ENCODE results near the gene ZNHIT6. TPM values are rescaled to one million over a fixed set of nuclear protein-coding genes. Genes with fewer than 3 reads are reported as not detected.
"Not testable (repeated sequence)": the region's sequence is repeated elsewhere in the genome, so short reads cannot be mapped to it uniquely, and the experiment has no call there.

ZNHIT6 gene
- polyA plus RNA-seq, 1 of the 3 experiments (the other 2 are of a cell fraction): 7.7 TPM

- H3K9ac ChIP-seq: no peak overlapping the region
- peaks cover 12% of the 10 kb centered on the region; the same call in 1 of the 2 replicates for H3K9me3 ChIP-seq
- no peaks in the 10 kb centered on the region for H4K20me1 ChIP-seq (ENCODE audit: insufficient read depth)
- no peaks in the 10 kb centered on the region for H3K79me2 ChIP-seq (ENCODE audit: insufficient read depth)
- TF ChIP-seq, protein P1, sequence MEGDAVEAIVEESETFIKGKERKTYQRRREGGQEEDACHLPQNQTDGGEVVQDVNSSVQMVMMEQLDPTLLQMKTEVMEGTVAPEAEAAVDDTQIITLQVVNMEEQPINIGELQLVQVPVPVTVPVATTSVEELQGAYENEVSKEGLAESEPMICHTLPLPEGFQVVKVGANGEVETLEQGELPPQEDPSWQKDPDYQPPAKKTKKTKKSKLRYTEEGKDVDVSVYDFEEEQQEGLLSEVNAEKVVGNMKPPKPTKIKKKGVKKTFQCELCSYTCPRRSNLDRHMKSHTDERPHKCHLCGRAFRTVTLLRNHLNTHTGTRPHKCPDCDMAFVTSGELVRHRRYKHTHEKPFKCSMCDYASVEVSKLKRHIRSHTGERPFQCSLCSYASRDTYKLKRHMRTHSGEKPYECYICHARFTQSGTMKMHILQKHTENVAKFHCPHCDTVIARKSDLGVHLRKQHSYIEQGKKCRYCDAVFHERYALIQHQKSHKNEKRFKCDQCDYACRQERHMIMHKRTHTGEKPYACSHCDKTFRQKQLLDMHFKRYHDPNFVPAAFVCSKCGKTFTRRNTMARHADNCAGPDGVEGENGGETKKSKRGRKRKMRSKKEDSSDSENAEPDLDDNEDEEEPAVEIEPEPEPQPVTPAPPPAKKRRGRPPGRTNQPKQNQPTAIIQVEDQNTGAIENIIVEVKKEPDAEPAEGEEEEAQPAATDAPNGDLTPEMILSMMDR (IDR thresholded peaks at IDR 0.05): no peak
- TF ChIP-seq USF2 (IDR thresholded peaks at IDR 0.05; ENCODE audit: borderline replicate concordance, low read depth, low read length) (no peak), NFIC (IDR thresholded peaks at IDR 0.05; ENCODE audit: borderline replicate concordance) (no peak)
- POLR2A ChIA-PET: no interaction called here
- no peaks in the 10 kb centered on the region for H3K4me1 ChIP-seq (ENCODE audit: control insufficient read depth in 1 of 2, insufficient read depth in 2 of 2, low read depth in 1 of 2, low read length in 1 of 2)
- H2AFZ ChIP-seq (ENCODE audit: low read depth): no peak overlapping the region
- no peak overlapping the region for H3K27ac ChIP-seq (ENCODE audit: low read depth in 2 of 2, low read length in 1 of 2)
- no peak overlapping the region for H3K4me3 ChIP-seq (ENCODE audit: low read depth in 2 of 2, low read length in 1 of 2)
- no peaks in the 10 kb centered on the region for H3K27me3 ChIP-seq (ENCODE audit: insufficient read depth)
- peaks cover 16 to 46% of the 10 kb centered on the region in 2 experiments for H3K36me3 ChIP-seq (replicated peaks in 1 of 2; ENCODE audit: control insufficient read depth in 1 of 2, insufficient read depth in 2 of 2, low read length in 1 of 2)
- no peak overlapping the region for H3K4me2 ChIP-seq
- no peak for DNase-seq
- peaks cover 5% of the 10 kb centered on the region; the same call in 1 of the 2 replicates for H3K9me2 ChIP-seq
- CTCF ChIA-PET: no interaction called here
- H3F3A ChIP-seq (replicated peaks; ENCODE audit: insufficient read depth): no peaks in the 10 kb centered on the region
Observed at GRCh38 chr1:85649591-85649990, 58.6 kb downstream of the ZNHIT6 start.

- H3K27me3 ChIP-seq (ENCODE audit: insufficient read depth); H3K4me1 ChIP-seq (ENCODE audit: control insufficient read depth in 1 of 2, insufficient read depth in 2 of 2, low read depth in 1 of 2, low read length in 1 of 2); H3K4me2 ChIP-seq; H2AFZ ChIP-seq (ENCODE audit: low read depth); H3K4me3 ChIP-seq (ENCODE audit: low read depth in 2 of 2, low read length in 1 of 2); H3K36me3 ChIP-seq (replicated peaks in 1 of 2; ENCODE audit: control insufficient read depth in 1 of 2, insufficient read depth in 2 of 2, low read length in 1 of 2); H3K27ac ChIP-seq (ENCODE audit: low read depth in 2 of 2, low read length in 1 of 2); POLR2A ChIA-PET; H3F3A ChIP-seq (replicated peaks; ENCODE audit: insufficient read depth); H3K9ac ChIP-seq; H3K79me2 ChIP-seq (ENCODE audit: insufficient read depth); H4K20me1 ChIP-seq (ENCODE audit: insufficient read depth); CTCF ChIA-PET; H3K9me2 ChIP-seq; DNase-seq: not testable (repeated sequence)
- H3K9me3 ChIP-seq: peaks cover 20% of the 10 kb centered on the region
- WGBS (ENCODE audit: low lambda C conversion rate): 94% methylated on average over 20 of the region's 24 CpGs
Observed at GRCh38 chr1:85641598-85642556, 66.4 kb downstream of the ZNHIT6 start.

- Histone ChIP-seq H3K9me3 (peaks cover 20% of the 10 kb centered on the region), H3K36me3 (replicated peaks in 1 of 2; ENCODE audit: control insufficient read depth in 1 of 2, insufficient read depth in 2 of 2, low read length in 1 of 2) (peaks cover 0 to 13% of the 10 kb centered on the region in 2 experiments)
- H3K27me3 ChIP-seq (ENCODE audit: insufficient read depth); H2AFZ ChIP-seq (ENCODE audit: low read depth); H3K79me2 ChIP-seq (ENCODE audit: insufficient read depth); H3F3A ChIP-seq (replicated peaks; ENCODE audit: insufficient read depth); H3K9me2 ChIP-seq; DNase-seq; H3K9ac ChIP-seq; H3K4me2 ChIP-seq; H3K27ac ChIP-seq (ENCODE audit: low read depth in 2 of 2, low read length in 1 of 2); H3K4me1 ChIP-seq (ENCODE audit: control insufficient read depth in 1 of 2, insufficient read depth in 2 of 2, low read depth in 1 of 2, low read length in 1 of 2); H4K20me1 ChIP-seq (ENCODE audit: insufficient read depth); H3K4me3 ChIP-seq (ENCODE audit: low read depth in 2 of 2, low read length in 1 of 2); POLR2A ChIA-PET: not testable (repeated sequence)
- CTCF ChIA-PET: interaction anchor here (0.7 kb wide), 1 partner anchor 320 kb away, joined by 3 read pairs; no protein-coding TSS in a partner anchor
- 91% methylated on average over 7 of the region's 7 CpGs for WGBS (ENCODE audit: low lambda C conversion rate)
Observed at GRCh38 chr1:85639920-85640319, 68.3 kb downstream of the ZNHIT6 start.

Data from SK-N-SH (cell line).